ENCODE results near the gene ZNF419. TPM values are rescaled to one million over a fixed set of nuclear protein-coding genes. Genes with fewer than 3 reads are reported as not detected.

The ZNF419 gene
- total and polyA plus RNA-seq, 12 donors: 5.0 to 9.2 (median 7.8) TPM

DNA sequence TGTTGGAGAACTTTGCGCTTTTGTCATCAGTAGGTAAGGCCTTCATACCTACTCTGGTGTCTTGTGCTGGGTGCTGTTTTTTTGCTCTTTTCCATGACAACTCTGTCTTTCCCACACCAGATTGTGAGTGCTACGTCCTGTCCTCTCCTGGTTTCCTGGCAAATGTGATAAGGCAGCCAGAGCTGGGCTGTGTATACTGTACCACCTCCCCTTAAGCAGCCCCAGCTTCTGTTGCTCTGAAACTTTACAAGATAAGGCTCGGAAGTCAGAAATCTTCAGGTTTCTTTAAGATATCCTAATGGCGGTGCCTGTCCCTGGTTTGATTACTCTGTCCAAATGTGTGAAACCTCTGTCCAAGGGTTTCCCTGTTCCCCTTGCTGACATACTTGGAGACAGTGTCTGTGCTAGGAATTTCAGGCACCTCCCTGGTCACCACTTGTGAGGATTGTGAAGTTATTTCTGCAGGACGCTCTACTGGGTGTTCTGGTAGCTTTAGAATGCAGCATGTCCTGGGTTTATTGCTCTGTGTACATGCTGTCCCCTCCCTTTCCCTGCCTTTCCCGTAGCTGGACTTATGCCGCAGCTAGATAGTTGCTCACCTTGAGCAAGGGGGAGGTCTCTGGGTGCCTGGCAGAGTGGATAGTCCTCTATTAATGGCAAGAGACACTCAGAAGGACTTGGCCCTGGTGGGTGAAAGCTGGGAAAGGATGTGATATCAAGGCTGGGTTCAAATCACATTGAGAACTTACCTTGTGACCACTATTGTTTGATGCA, 45.4 kb upstream of the ZNF419 start:
- Histone ChIP-seq H3K36me3 (peaks cover 0 to 53% (median 6%) of the 10 kb centered on the region in 9 donors), H3K4me1 (peaks cover 0 to 5% (median 0%) of the 10 kb centered on the region in 9 donors), H3K27me3 (no peaks in the 10 kb centered on the region), H3K27ac (no peak overlapping the region), H3K9me3 (peaks cover 0 to 85% (median 8%) of the 10 kb centered on the region in 11 donors), H3K4me3 (no peak overlapping the region)
- no peak for DNase-seq
- intact Hi-C loops (cut with DNase I): no loop called here
- 66 to 69% methylated on average over 7 of the region's 7 CpGs for WGBS, 2 donors
- TF ChIP-seq, protein P1, sequence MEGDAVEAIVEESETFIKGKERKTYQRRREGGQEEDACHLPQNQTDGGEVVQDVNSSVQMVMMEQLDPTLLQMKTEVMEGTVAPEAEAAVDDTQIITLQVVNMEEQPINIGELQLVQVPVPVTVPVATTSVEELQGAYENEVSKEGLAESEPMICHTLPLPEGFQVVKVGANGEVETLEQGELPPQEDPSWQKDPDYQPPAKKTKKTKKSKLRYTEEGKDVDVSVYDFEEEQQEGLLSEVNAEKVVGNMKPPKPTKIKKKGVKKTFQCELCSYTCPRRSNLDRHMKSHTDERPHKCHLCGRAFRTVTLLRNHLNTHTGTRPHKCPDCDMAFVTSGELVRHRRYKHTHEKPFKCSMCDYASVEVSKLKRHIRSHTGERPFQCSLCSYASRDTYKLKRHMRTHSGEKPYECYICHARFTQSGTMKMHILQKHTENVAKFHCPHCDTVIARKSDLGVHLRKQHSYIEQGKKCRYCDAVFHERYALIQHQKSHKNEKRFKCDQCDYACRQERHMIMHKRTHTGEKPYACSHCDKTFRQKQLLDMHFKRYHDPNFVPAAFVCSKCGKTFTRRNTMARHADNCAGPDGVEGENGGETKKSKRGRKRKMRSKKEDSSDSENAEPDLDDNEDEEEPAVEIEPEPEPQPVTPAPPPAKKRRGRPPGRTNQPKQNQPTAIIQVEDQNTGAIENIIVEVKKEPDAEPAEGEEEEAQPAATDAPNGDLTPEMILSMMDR (IDR thresholded peaks at IDR 0.05): no peak
- ATAC-seq: peak in 3 of 8 donors; percentile 47 to 82 (median 53)

DNA sequence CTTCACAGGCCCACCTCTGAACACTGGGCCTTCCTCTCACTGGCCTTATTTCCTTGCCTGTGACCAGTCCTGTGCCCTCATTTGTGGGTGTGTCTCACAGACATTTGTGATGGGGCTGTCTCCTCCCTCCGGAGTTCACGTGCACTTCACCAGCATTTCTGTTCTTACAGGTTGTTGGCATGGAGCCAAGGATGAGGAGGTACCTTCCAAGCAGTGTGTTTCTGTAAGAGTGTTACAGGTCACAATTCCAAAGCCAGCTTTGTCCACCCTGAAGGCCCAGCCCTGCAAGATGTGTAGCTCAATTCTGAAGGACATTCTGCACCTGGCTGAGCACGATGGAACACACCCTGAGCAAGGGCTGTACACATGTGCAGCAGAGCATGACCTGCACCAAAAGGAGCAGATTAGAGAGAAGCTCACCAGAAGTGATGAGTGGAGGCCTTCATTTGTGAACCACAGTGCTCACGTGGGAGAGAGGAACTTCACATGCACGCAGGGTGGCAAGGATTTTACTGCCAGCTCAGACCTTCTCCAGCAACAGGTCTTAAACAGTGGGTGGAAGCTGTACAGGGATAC, 44.3 kb upstream of the ZNF419 start:
- Histone ChIP-seq H3K4me3 (no peak overlapping the region), H3K36me3 (peaks cover 0 to 51% (median 6%) of the 10 kb centered on the region in 9 donors), H3K9me3 (peaks cover 0 to 95% (median 8%) of the 10 kb centered on the region in 11 donors), H3K27me3 (no peaks in the 10 kb centered on the region), H3K27ac (no peak overlapping the region), H3K4me1 (peaks cover 0 to 5% (median 0%) of the 10 kb centered on the region in 9 donors)
- 67 to 77% methylated on average over 5 of the region's 5 CpGs for WGBS, 2 donors
- intact Hi-C loops (cut with DNase I): no loop called here
- TF ChIP-seq, protein P1 (IDR thresholded peaks at IDR 0.05): no peak
- ATAC-seq (no peak), DNase-seq (no peak)

DNA sequence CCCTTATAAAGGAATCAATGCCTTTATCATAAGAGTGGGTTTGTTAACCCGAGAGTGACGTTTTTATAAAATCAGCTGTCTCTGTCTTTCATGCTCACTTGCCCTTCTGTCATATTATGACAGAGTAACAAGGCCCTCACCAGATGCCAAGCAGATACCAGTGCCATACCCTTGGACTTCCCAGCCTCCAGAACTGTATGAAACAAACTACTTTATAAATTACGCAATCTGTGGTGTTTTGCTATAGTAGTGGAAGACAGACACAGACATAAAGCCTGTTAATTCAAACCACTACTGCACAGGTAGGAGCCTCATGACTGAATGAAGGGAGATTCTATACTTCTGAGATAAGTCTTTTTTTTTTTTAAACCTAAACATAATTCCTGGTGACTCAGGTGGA, 35.2 kb upstream of the ZNF419 start:
- H3K4me1 ChIP-seq: no peaks in the 10 kb centered on the region
- WGBS, 2 donors: 90 to 96% methylated on average over 3 of the region's 3 CpGs
- no peaks in the 10 kb centered on the region for H3K27me3 ChIP-seq
- peaks cover 0 to 97% (median 13%) of the 10 kb centered on the region in 11 donors for H3K9me3 ChIP-seq
- ATAC-seq (no peak), DNase-seq (no peak)
- no peak overlapping the region for H3K4me3 ChIP-seq
- intact Hi-C loops (cut with DNase I): no loop called here
- H3K27ac ChIP-seq: no peak overlapping the region
- TF ChIP-seq, protein P1 (IDR thresholded peaks at IDR 0.05): no peak
- peaks cover 0 to 47% (median 4%) of the 10 kb centered on the region in 9 donors for H3K36me3 ChIP-seq

DNA sequence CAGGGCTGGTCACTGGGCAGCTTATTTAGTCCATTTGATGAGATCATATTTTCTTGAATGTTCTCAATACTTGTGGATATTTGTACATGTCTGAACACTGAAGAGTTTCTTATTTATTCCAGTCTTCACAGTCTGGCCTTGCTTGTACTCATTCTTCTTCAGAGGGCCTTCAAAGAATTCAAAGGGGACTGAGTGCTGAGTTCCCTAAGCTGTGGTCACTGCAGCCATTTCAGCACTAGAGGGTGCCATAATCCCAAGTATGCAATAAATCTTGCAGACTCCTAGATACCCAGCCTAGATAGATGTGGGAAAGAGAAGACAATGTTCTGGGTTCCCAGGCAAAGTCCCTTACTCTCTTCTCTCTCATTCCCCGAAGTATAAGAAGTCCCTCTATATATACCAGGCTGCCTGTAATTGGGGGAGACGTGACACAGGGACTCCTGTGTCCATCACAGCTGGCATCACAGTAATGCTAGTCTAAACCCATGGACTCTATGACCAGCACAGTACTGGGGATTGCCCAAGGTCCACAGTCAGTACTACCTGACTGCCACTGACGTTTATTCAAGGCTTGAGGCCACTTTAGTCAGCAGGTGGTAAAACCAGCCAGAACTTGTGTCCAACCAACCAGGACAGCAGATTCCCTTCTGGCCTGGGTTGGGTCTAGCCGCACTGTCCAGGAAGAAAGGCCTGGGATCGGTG, 21.7 kb upstream of the ZNF419 start:
- DNase-seq: no peak
- Histone ChIP-seq H3K27ac (peak overlapping the region in 8 of 10 donors; percentile 20 to 68 (median 44)), H3K9me3 (peaks cover 0 to 100% (median 64%) of the 10 kb centered on the region in 11 donors), H3K27me3 (no peaks in the 10 kb centered on the region), H3K36me3 (peaks cover 0 to 57% (median 11%) of the 10 kb centered on the region in 9 donors), H3K4me3 (no peak overlapping the region), H3K4me1 (peaks cover 0 to 19% (median 3%) of the 10 kb centered on the region in 9 donors)
- TF ChIP-seq, protein P1 (IDR thresholded peaks at IDR 0.05): peak in 8 of 9 donors; percentile 19 to 52 (median 42)
- intact Hi-C loops (cut with DNase I): no loop called here
- ATAC-seq: peak; percentile 44 to 85 (median 72)
- WGBS, 2 donors: 67 to 77% methylated on average over 5 of the region's 5 CpGs

Data from heart right ventricle (tissue), 16 donors.